Body of pancreas (tissue), 4 donors: ENCODE measurements around the gene DNASE1. TPM values are rescaled to one million over a fixed set of nuclear protein-coding genes. Genes with fewer than 3 reads are reported as not detected.

Experiments
- ATAC-seq: fragments of 150-250 bp; one replicate; pipeline ENCODE4 v1.9.1; 2016
- DNase-seq, 4 donors: peaks; one replicate each; pipeline ENCODE4 v3.0.0-alpha.2; 2019
- H3K27ac ChIP-seq, 4 donors: fragments of 200-600 bp; sonication (generic); 1 replicate in 3 of 4; 2 replicates in 1 of 4; pipeline versions ENCODE4 v1.5.1 to v1.6.1; 2016 to 2019; ENCODE audit warnings: mild to moderate bottlenecking in 1 of 4, mixed read lengths in 1 of 4, moderate library complexity in 1 of 4
- H3K27me3 ChIP-seq, 2 donors: fragments of 200-600 bp; sonication (generic); one replicate each; pipeline ENCODE4 v1.6.0; 2016; ENCODE audit warnings: mild to moderate bottlenecking in 1 of 2
- H3K36me3 ChIP-seq, 2 donors: fragments of 200-600 bp; sonication (generic); replicated peaks in 1 of 2; 2 replicates each; pipeline ENCODE4 v1.5.1; 2016; ENCODE audit warnings: low read depth in 2 of 2; ENCODE audit not compliant: insufficient read depth in 1 of 2
- H3K4me1 ChIP-seq: fragments of 200-600 bp; sonication (generic); one replicate; pipeline ENCODE4 v1.6.0; 2016
- H3K4me3 ChIP-seq, 2 donors: fragments of 200-600 bp; sonication (generic); 1 replicate in 1 of 2; 2 replicates in 1 of 2; pipeline ENCODE4 v1.5.1; 2016 to 2019
- H3K9me3 ChIP-seq, 3 donors: fragments of 200-600 bp; sonication (generic); 1 replicate in 2 of 3; 2 replicates in 1 of 3; pipeline ENCODE4 v1.5.1; 2016
- CTCF ChIP-seq, 7 experiments: fragments of 450-650 bp in 4 of 7; fragments of 200-600 bp in 3 of 7; sonication (generic) in 3 of 7; IDR thresholded peaks; one replicate each; pipeline ENCODE4 v1.5.1; 2016 to 2019; ENCODE audit warnings: antibody characterized with exemption in 7 of 7
- POLR2A ChIP-seq, 3 donors: fragments of 450-650 bp; IDR thresholded peaks; one replicate each; pipeline ENCODE4 v1.6.1; 2016; ENCODE audit warnings: antibody characterized with exemption in 3 of 3, mild to moderate bottlenecking in 2 of 3
- WGBS, 2 donors: methylation state at CpG; one replicate each; pipeline ENCODE4 v1.1.5; 2017; 5-methylcytosine and 5-hydroxymethylcytosine counted together
- intact Hi-C: fragments of 100-400 bp; cut with DNase I; formaldehyde crosslinking; loops from one replicate; pipeline ENCODE4 v1.15.1; 2023
- total RNA-seq, 2 donors: library from RNA; depleted of rRNA; stranded (reverse); fragments of >200 nt; gene quantifications; one replicate each; pipeline ENCODE4 v1.1.0, GENCODE V29; 2016

The DNASE1 gene
- total RNA-seq, 2 donors from 2014 or later: 25.9 to 52.7 TPM

- no peak overlapping the region for H3K4me3 ChIP-seq
- no peak overlapping the region for H3K27ac ChIP-seq
- ATAC-seq (no peak), DNase-seq (no peak)
- intact Hi-C loops: no loop called here
- no peak for TF ChIP-seq CTCF (IDR thresholded peaks at IDR 0.05)
- no peak for TF ChIP-seq POLR2A (IDR thresholded peaks at IDR 0.05)
- H3K4me1 ChIP-seq: no peaks in the 10 kb centered on the region
- H3K9me3 ChIP-seq: no peaks in the 10 kb centered on the region
- H3K36me3 ChIP-seq: peaks cover 0 to 15% of the 10 kb centered on the region in 2 donors
- WGBS, 2 donors: 80 to 99% methylated on average over 8 to 10 of the region's 13 CpGs
- no peaks in the 10 kb centered on the region for H3K27me3 ChIP-seq
These were observed 16.2 kb downstream of the DNASE1 start for GRCh38 chr16:3670711-3671110.

- H3K9me3 ChIP-seq: no peaks in the 10 kb centered on the region
- H3K27ac ChIP-seq: no peak overlapping the region
- 88 to 98% methylated on average over 8 to 11 of the region's 11 CpGs for WGBS, 2 donors
- ATAC-seq (no peak), DNase-seq (no peak)
- no peaks in the 10 kb centered on the region for H3K4me1 ChIP-seq
- H3K4me3 ChIP-seq: no peak overlapping the region
- no peaks in the 10 kb centered on the region for H3K27me3 ChIP-seq
- intact Hi-C loops: no loop called here
- H3K36me3 ChIP-seq: peaks cover 0 to 16% of the 10 kb centered on the region in 2 donors
- TF ChIP-seq POLR2A (IDR thresholded peaks at IDR 0.05): no peak
- TF ChIP-seq CTCF (IDR thresholded peaks at IDR 0.05): no peak
These were observed 16.9 kb downstream of the DNASE1 start for GRCh38 chr16:3671424-3671823.

GRCh38 chr16:3672571-3673041, 18.1 kb downstream of the DNASE1 start:
- no peaks in the 10 kb centered on the region for H3K27me3 ChIP-seq
- no peaks in the 10 kb centered on the region for H3K4me1 ChIP-seq
- H3K36me3 ChIP-seq: peaks cover 0 to 17% of the 10 kb centered on the region in 2 donors
- no peak overlapping the region for H3K4me3 ChIP-seq
- TF ChIP-seq CTCF (IDR thresholded peaks at IDR 0.05): no peak
- no peak for TF ChIP-seq POLR2A (IDR thresholded peaks at IDR 0.05)
- H3K9me3 ChIP-seq: no peaks in the 10 kb centered on the region
- H3K27ac ChIP-seq: no peak overlapping the region
- ATAC-seq (no peak), DNase-seq (no peak)
- intact Hi-C loops: no loop called here
- WGBS, 2 donors: 94 to 95% methylated on average over 17 to 21 of the region's 26 CpGs

- 90 to 93% methylated on average over 17 to 18 of the region's 18 CpGs for WGBS, 2 donors
- intact Hi-C loops: no loop called here
- Histone ChIP-seq H3K27me3 (no peaks in the 10 kb centered on the region), H3K9me3 (no peaks in the 10 kb centered on the region), H3K4me3 (no peak overlapping the region), H3K4me1 (no peaks in the 10 kb centered on the region), H3K27ac (no peak overlapping the region), H3K36me3 (peaks cover 0 to 20% of the 10 kb centered on the region in 2 donors)
- no peak for TF ChIP-seq CTCF (IDR thresholded peaks at IDR 0.05)
- no peak for TF ChIP-seq POLR2A (IDR thresholded peaks at IDR 0.05)
- no peak for DNase-seq
- ATAC-seq: no peak
These were observed 18.7 kb downstream of the DNASE1 start for GRCh38 chr16:3673201-3673600.

GRCh38 chr16:3673676-3674377, 19.3 kb downstream of the DNASE1 start:
- no peak overlapping the region for H3K4me3 ChIP-seq
- no peaks in the 10 kb centered on the region for H3K27me3 ChIP-seq
- H3K27ac ChIP-seq: no peak overlapping the region
- ATAC-seq (no peak), DNase-seq (no peak)
- WGBS, 2 donors: 89 to 93% methylated on average over 13 of the region's 13 CpGs
- H3K36me3 ChIP-seq: peaks cover 3 to 18% of the 10 kb centered on the region in 2 donors
- intact Hi-C loops: no loop called here
- H3K4me1 ChIP-seq: no peaks in the 10 kb centered on the region
- TF ChIP-seq CTCF (IDR thresholded peaks at IDR 0.05) (no peak), POLR2A (IDR thresholded peaks at IDR 0.05) (no peak)
- H3K9me3 ChIP-seq: no peaks in the 10 kb centered on the region
